Measurements from ENCODE around the gene UBE2Z.
A peak's percentile ranks its signal among the peaks of the same experiment; 100 is the strongest.
"Not testable (repeated sequence)": the region's sequence is repeated elsewhere in the genome, so short reads cannot be mapped to it uniquely, and the experiment has no call there.

Gene UBE2Z

DNA sequence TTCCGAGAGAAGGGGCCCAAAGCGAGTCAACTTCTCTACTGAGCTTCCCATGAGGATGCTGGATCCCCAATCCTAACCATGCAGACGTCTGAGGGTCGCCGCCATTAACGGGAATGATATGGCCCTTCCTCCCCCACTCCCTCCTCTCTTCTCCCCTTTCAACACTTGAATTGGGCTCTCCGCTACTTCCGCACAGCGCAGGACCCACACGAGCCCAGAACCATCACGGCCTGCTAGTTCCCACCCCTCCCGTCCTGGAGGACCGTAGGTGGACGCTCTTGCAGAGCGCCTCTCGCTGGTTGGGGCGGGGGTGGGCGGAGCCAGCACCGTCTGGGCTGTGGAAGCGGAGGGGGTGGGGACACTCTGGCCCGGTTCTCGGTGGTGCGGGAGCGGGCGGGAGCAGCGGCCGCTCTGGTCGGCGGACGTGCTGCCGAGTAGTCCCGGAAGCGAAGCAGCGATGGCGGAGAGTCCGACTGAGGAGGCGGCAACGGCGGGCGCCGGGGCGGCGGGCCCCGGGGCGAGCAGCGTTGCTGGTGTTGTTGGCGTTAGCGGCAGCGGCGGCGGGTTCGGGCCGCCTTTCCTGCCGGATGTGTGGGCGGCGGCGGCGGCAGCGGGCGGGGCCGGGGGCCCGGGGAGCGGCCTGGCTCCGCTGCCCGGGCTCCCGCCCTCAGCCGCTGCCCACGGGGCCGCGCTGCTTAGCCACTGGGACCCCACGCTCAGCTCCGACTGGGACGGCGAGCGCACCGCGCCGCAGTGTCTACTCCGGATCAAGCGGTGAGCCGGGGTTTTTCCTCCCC, at the start of gene UBE2Z:
TSS of gene UBE2Z (plus strand) at position 361 of the 797 bp plus-strand sequence. CDS start at position 458, 97 bp downstream.
- peak; percentile 96 to 97 for DNase-seq

- DNase-seq: peak in 1 of 2 experiments; percentile 73
These were observed 48.2 kb upstream of the UBE2Z start for GRCh38 chr17:48860034-48860433.

DNA sequence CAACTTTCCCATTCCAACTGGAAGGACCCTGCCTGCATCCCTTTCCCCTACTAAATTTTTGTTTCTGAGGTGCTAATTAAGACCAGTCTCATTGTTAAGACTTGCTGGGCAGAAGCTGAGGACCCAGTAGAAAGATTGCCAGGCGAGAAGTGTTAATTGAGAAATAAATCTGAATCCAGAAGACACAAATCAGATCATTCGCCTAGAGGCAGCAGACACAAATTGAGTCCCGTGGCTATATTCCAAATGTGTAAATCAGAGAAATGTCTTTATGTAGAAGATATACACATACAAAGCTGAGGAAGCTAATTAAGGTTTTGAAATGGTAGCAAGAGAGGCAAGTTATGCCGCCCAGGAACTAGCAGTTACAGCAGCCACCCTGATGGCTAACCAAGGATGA, 47.8 kb upstream of the UBE2Z start:
- no peak for DNase-seq

GRCh38 chr17:48868916-48869500, 39.2 kb upstream of the UBE2Z start:
- peak in 1 of 2 experiments; percentile 65 for DNase-seq

DNA sequence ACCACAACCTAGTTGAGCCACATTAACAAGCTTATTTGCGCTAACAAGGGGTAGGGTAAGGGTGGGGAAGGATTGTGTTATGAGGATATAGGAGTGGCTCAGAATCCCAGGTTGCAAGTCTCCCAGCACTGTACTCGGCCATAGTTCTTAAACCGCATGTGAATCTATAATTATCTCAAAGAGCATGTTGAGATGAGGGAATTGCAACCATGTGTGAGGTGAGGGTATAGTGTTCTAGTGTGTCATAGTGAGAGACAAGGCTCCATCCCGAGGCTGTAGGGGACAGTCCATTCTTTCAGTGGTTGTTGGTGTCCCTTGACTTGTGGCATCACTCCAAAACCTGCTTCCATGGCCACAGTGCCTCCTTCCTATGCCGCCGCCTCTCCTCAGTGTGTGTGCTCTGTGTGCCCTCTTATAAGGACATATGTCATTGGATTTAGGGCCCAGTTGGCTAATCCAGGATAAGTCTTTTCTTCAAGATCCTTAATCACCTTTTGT, 38.3 kb upstream of the UBE2Z start:
- DNase-seq: peak; percentile 87 to 98

DNA sequence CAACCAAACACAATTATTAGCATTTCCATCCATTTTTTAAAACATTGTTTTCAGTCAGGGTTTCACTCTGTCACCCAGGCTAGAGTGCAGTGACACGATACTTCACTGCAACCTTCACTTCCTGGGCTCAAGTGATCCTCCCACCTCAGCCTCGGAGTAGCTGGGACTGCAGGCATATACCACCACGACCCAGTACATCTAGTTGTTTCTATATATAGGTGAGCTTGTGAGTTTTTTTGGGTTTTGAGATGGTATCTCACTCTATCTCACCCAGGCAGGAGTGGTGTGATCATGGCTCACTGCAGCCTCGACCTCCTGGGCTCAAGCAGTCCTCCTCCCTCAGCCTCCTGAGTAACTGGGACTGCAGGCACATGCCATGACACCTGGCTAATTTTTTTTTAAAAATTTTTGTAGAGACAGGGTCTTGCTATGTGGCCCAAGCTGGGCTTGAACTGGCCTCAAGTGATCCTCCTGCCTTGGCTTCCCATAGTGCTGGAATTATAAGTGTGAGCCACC, 37.1 kb upstream of the UBE2Z start:
- DNase-seq: no peak

DNA sequence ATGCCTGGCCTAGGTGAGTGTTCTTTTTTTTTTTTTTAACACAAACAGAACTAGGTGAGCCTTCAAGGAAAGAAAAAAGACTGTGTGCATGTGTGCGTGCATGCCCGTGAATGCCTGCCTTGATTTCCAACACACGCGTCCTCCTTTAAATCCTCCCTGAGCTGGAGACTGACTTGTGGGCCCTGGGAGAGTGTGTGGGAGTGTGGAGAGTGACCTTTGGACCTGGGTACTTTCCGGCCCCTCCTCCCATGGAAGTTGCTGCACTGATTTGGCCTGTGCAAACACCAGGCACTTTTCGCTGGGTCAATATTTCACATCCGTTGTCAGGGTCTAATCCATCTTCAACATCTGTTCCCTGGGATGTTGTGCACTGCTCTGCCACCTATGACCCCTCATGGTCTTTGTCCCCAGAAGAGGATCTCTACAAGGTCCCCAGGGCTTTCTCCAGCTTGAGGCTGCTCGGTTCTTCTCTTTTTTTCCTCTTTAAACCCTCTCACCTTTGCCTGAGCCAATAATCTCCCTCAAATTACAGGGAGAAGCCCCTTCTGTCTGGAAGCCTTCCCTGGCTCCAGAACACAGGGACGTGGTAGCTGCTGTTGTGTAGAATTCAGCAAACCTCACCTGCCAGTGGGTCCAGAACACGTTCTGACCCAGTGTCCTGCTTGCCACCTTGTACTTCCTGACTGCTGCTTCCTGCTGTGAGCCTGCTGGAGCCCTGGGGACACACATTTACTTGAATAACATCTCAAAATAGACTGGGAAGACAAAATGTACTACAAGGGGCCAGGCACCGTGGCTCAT, 36.5 kb upstream of the UBE2Z start:
- DNase-seq: peak; percentile 80 to 92

DNA sequence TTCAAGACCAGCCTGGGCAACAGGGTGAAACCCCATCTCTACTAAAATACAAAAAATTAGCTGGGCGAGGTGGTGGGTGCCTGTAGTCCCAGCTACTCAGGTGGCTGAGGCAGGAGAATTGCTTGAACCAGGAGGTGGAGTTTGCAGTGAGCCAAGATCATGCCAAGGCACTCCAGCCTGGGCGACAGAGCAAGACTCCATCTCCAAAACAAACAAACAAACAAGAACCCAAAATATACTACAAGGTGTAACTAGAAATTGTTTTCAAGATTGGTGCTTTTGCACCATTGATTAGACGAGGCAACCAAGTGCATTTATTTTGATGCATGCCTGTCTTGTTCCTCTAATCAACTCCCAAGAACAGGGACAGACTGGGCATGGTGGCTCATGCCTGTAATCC, 35.8 kb upstream of the UBE2Z start:
- not testable (repeated sequence) for DNase-seq

GRCh38 chr17:48873209-48873608, 35.0 kb upstream of the UBE2Z start:
- DNase-seq: no peak

DNA sequence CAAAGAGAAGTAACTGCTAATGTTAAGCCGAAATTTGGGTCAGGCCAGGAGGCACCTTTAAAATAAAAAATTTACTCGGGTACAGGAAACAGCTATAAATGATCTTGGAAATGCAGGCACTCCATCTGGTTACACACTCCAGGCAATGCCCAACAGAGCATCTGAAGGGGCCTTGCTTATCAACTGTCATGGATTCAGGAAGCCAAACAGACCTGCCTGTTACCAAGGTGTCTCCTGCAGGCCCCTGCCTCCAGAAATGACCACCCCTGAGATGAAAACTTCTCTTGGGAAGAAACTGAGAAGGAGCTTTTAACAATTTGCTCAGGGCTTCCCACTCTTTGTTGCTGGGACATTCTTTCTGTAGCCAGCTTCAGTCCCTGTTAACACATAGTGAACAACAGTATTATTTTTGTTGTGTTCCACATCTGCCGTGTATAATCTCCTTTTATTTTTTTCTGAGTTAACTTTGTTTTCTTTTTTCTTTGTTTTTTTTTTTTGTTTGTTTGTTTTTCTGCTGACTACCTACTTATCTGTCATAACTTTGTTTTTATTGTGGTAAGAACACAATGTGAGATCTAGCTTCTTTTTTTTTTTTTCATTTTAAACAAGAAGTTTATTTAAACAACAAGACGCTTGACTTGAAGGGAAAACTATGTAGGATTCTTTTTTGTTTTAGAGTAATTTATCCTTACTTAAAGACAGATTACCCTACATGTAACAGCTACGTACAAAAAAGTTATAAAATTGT, 34.3 kb upstream of the UBE2Z start:
- DNase-seq: no peak

GRCh38 chr17:48878920-48879898, 29.0 kb upstream of the UBE2Z start:
- DNase-seq: peak; percentile 75 to 78

DNA sequence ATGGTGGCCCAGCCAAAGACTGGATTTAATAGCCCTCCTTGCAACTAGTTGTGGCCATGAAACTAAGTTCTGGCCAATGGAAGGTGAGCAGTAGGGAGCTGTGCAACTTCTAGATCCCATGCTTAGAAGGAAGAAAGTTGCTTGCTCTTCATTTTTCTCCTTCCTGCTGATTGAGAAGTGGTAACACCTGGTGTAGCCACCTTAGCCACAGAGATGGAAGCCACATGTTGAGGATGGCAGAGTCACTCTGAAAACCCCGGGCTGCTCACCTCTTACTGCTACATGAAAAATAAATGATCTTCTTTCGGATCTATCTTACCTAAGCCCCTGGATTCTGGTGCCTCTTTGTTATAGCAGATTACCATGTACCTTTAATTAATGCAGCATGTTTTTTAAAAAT, 25.9 kb upstream of the UBE2Z start:
- no peak for DNase-seq

- DNase-seq: no peak
These were observed 25.0 kb upstream of the UBE2Z start for GRCh38 chr17:48883171-48883570.

DNA sequence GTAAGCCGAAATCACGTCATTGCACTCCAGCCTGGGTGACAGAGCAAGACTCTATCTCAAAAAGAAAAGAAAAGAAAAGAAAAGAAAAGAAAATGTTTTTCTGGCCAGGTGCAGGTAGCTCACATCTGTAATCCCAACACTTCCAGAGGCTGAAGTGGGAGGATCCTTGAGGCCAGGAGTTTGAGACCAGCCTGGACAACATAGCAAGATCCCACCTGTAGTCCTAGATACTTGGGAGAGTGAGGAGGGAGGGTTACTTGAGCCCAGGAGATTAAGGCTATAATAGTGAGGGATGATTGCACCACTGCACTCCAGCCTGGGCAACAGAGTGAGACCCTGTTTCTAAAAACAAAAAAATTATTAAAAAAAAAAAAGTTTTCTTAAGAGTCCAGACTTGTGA, 18.1 kb upstream of the UBE2Z start:
- DNase-seq: no peak

DNA sequence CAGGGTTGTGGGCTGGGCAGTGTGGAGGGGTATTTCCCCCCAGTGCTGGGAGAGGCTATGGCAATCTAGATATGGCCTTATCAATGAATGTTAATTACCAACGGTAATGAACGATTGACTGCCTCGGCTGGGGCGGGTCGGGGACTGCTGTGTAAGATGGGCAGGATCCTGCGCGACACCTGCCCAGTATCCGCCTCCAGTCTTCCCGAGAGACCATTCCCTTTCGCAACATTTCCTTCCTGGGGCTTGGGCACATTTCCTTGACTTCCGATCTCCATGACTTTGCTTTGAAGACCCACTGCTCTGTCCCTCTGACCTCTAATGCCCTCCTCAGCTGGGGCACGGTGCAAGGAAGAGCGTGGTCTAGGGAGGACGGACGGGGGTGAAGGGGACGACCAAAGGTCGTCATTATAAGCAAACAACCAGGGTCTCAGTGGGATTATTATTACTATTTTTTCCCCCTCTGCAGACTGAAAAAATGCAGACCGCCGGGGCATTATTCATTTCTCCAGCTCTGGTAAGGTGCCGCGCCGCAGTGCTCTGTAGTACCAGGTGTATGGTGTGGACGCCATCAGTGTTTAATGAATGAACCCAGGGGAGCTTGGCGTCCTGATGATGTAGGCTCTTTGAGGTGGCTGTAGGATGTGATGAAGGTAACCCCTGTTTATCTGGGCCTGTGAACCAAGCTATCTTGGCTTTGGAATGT, 15.1 kb upstream of the UBE2Z start:
- DNase-seq: peak in 1 of 2 experiments; percentile 52

GRCh38 chr17:48893646-48894508, 14.3 kb upstream of the UBE2Z start:
- no peak for DNase-seq

GRCh38 chr17:48894886-48895285, 13.3 kb upstream of the UBE2Z start:
- no peak for DNase-seq

- no peak for DNase-seq
These were observed 7.0 kb upstream of the UBE2Z start for GRCh38 chr17:48901241-48901640.

- no peak for DNase-seq
These were observed 4.8 kb upstream of the UBE2Z start for GRCh38 chr17:48903401-48903800.

GRCh38 chr17:48904428-48904827, 3.8 kb upstream of the UBE2Z start:
- no peak for DNase-seq
